HK-2 (cell line): ENCODE data around the gene ID1.
"Not testable (repeated sequence)": the region's sequence is repeated elsewhere in the genome, so short reads cannot be mapped to it uniquely, and the experiment has no call there.

Experiments
- DNase-seq: peaks from one replicate; pipeline ENCODE4 v3.0.0-alpha.2; 2018; ENCODE audit not compliant: unreplicated experiment

ID1 gene

DNA sequence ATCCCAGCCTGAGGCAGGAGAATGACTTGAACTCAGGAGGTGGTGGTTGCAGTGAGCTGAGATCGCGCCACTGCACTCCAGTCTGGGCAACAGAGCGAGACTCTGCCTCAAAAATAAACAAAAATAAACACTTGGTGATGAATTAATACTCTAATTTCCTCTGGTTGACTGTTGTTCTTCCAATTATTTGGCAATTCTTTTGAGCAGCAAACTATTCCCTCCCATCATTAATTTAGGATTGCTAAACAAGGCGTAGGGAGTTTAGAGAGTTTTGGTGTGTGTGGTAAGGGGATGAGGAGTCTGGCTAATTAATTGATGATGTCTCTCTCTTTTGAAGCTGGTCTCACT lies 2.7 kb upstream of the ID1 start:
- no peak for DNase-seq

DNA sequence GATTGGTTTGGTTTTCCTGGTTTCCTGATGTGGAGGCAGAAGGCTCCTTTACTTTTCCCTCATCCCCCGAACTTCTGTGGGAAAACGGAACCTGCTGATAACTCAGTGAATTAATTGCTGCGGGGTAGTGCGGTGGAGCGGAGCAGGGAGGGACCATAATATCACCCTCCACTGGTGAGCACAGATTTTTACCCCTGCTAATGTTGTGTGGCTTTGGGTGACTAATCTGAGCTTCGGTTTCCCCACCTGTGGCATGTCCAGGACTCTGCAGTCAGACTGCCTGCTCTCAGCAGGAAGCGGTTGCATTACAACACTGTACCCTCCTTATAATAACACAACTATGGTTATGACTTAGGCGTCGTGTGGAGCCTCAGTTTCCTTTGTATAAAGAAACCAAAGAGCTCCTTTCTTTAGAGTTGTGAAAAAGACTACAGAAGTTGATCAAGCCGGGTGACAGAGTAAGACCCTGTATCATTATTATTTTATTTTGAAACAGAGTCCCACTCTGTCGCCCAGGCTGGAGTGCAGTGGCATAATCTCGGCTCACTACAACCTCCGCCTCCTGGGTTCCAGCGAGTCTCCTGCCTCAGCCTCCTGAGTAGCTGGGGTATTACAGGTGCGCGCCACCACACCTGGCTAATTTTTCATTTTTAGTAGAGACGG lies 2.2 kb upstream of the ID1 start:
- DNase-seq: peak; percentile 80

DNA sequence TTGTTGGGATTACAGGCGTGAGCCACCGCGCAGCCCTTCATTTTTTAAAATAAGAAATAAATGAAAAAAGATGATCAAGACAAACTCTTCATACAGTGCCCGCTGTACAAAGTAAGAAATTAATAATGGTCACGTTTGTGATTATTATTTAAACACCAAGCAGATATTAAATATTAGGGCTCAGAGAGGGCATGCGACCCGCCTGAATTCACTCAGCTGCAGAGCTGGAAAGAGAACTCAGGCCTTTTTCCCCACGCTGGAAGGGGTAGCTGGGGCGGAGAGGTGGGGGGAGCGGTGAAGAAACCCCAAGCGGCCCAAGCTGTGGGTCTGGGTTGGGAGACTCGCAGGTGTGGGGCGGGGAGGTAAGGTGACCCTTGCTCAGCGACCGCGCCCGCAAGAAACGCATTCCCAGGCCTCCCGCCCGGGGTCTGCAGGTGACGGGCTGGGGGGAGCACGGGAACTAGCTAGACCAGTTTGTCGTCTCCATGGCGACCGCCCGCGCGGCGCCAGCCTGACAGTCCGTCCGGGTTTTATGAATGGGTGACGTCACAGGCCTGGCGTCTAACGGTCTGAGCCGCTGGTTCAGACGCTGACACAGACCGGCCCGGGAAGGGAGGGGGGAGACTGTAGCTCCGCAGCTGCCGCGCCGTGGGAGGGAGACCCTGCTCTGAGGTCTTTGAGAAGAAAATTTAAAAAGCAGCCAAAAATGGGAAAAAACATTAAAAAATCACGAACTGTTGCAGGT lies 1.1 kb upstream of the ID1 start:
- DNase-seq: peak; percentile 99

DNA sequence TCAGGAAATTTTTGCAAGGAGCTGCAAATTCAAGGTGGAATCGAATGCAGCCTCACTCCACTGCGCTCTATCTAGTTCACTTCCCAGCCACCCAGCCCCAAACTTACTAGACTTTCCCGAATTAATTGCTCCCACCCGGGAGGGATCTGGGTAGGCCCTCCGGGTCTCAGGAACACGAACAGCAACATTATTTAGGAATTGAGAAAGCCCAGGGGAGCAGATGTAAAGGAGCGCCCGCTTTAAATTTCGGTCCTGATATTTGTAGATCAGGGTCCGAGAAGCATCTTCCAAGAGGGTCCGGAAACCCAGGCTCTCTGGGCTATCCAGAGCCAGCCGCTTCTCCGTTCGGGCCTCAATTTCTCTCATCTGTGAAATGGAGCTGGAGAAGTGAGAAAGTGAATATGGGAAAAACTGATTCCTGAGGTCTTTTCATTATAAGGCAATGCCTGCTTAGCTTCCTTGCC lies 490 bp upstream of the ID1 start:
- no peak for DNase-seq

DNA sequence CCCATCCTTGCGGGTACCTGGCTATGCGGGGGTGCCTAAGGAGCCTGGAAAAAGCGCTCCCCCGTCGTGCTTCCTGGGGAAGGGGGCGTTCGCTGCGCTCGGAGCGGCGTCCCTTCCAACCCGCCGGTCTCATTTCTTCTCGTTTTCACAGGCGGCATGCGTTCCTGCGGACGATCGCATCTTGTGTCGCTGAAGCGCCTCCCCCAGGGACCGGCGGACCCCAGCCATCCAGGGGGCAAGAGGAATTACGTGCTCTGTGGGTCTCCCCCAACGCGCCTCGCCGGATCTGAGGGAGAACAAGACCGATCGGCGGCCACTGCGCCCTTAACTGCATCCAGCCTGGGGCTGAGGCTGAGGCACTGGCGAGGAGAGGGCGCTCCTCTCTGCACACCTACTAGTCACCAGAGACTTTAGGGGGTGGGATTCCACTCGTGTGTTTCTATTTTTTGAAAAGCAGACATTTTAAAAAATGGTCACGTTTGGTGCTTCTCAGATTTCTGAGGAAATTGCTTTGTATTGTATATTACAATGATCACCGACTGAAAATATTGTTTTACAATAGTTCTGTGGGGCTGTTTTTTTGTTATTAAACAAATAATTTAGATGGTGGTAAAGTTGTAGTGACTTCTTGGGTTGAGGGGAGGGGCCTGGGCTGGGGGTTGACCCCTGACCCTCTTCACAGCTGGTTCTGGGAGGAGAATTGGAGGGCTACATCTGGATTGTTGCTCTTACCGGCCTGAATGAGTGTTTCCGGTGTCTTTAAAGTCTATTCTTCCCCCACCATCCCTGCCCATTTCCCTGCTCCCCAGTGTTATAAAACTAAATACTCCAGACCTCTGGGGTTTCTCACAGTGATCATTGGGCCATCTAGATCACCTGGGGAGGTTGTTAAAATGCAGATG lies 1.1 kb downstream of the ID1 start:
- peak; percentile 57 for DNase-seq

DNA sequence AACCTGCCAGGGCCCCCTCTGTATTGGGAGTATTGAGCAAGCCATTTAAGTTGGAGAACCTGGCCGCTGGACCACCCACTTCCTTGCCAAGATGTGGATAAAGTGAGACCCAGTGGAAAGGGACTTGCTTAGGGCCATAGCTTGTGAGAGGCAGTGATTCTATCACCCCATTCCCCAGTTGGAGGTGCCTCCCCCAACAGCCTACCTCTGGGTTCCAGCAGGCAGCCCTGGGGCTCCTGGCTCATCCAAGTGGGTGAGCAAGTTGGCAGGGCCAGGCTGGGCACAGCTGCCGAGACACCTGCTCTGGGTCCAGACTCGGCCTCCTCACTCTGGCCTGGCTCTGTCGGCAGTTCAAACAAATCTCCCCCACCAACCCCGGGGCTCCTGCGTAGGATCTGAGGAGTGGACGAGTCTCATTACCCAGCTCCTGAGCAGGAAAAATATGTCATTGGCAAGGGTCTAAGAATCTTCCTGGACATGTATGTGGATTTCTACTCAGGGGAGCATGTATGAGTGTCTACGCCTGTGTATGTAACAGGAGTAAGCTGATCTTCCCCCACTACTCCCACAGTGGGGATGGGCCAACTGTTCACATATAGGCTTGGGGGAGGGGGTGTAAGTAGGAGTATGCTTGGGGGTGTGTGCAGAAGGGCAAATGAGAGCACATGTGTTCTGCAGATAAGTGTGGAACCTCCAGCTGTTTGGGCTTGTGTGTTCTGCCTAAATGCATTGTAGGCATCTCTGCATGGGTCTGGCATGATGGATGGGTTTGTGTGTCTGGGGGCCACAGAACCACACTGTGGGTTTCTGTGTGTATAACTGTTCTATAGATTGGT lies 1.9 kb downstream of the ID1 start:
- DNase-seq: peak; percentile 86

DNA sequence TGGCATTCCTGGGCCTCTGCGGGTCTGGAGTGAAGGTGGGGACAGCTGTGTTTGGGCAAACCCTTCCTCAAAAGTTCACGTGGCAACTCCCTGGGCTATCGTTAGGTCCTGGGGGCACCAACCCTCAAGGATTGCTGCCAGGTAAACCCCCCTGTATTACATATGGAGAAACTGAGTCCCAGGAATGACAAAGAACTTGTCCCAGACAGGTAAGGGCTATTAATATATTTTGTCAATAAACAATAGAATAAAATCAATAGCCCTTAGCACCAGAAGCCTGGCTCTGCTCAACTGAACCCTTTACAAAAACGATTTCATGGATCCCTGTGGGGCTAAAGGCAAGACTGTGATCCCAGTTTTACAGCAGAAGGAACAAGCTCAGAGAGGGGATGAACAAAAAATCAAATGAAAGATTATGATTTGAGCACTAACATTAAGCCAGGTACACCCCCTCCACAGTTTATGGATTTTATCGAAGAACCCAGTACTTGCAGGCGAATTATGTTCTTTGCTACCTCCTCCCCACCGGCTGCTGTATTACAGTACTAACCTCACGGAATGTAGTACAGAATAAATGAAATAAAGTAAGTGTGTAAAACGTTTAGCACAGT lies 2.7 kb downstream of the ID1 start:
- peak; percentile 28 for DNase-seq

DNA sequence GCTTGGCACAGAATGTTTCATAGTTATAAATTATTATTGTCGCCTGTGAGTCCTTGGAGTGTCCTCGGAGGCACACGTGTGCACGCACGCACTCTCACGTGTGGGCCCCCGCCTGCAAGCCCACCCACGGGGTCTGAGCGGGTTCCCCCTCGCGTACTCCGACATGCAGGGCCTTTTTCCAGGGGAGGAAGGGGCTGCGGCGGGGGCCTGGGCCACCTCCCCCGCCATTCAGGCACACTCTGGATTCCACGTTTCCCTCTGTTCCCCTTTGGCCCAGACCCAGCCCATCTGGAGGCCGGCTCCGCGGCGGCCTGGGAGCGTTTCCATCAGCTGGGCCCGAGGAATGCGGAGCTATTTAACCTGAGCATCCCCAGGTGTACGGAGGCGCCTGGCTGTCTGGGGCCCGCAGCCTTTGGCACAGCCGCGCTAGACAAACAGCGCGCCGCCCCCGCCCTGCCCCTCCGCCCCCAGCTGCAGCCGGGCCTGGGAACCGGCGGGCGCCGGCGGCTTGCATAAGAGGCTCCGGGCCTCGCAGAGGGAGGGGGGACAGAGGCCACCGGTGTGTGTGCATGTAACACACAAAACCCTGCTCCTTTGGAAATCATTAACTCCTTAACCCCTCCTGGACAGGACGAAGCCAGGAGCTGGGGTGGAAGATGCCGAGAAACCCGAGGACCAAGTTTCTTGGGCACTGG lies 3.3 kb downstream of the ID1 start:
- peak; percentile 96 for DNase-seq

DNA sequence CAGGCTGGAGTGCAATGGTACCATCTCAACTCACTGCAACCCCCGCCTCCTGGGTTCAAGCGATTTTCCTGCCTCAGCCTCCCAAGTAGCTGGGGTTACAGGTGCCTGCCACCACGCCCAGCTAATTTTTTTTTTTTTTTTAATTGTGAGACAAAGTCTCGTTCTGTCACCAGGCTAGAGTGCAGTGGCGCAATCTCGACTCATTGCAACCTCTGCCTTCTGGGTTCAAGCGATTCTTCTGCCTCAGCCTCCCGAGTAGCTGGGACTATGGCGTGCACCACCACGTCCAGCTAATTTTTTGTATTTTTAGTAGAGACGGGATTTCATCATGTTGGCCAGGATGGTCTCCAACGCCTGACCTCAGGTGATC lies 7.2 kb downstream of the ID1 start:
- DNase-seq: not testable (repeated sequence)

DNA sequence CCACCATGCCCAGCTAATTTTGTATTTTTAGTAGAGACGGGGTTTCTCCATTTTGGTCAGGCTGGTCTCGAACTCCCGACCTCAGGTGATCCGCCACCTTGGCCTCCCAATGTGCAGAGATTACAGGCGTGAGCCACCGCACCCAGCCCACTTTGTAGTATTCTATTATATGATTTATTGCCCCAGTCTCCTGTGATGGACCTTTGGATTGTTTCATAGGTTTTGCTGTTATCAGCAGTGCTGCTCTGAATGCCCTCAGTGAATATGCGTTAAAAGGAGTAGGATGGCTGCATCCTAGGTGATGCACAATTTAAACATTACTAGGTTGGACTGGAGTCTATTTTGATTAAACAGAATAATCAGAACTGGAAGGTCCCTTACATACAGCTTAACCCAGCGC lies 10.3 kb downstream of the ID1 start:
- no peak for DNase-seq

DNA sequence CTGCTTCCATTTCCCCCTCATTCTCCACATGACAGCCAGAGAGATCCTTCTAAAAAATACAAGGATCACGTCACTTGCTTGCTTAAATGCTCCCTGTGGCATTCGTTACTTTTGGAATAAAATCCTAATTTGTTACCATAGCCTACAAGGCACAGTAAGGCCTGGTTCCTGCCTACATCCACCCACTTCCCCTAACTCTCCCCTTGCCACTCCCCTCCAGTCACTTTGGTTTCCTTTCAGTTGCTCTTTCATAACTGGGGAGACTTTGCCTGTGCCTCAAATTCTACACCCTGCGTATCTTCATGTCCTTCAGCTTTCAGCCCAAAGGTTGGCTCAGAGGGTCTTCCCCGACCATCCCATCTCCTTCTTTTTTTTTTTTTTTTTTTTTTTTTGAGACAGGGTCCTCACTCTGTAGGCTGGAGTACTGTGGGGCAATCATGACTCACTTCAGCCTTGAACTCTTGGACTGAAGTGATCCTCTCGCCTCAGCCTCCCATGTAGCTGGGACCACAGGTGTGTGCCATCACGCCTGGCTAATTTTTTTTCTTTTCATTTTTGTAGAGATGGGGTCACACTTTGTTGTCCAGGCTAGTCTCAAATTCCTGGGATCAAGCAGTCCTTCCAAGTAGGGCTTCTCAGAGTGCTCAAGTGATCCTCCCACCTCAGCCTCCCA lies 12.5 kb downstream of the ID1 start:
- no peak for DNase-seq

DNA sequence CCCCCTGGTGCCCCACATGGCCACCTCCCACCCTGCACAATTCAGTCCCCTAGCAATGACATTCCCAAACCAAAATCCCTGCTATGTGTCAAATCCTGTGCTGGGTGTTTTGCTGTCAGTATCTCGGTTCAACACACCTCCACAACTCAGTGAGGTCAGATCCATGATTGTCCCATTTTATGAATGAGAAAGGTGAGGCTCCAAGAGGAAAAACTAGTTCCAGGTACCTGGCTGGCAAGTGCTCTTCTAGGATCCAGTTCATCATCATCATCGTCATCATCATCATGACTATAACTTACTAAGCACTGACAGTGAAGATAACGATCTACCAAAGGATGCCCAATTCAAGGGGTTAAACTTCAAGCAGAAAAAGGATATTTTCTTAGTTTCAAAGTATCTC lies 15.2 kb downstream of the ID1 start:
- DNase-seq: no peak

DNA sequence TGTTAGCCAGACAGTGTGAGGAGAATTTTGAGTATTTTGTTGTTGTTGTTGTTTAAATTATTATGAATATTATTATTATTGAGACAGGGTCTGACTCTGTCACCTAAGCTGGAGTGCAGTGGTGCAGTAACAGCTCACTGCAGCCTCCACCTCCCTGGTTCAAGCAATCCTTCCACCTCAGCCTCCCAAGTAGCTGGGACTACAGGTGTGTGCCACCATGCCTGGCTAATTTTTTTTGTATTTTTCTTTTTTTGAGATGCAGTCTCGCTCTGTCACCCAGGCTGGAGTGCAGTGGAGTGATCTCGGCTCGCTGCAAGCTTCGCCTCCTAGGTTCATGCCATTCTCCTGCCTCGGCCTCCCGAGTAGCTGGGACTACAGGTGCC lies 18.0 kb downstream of the ID1 start:
- DNase-seq: not testable (repeated sequence)

DNA sequence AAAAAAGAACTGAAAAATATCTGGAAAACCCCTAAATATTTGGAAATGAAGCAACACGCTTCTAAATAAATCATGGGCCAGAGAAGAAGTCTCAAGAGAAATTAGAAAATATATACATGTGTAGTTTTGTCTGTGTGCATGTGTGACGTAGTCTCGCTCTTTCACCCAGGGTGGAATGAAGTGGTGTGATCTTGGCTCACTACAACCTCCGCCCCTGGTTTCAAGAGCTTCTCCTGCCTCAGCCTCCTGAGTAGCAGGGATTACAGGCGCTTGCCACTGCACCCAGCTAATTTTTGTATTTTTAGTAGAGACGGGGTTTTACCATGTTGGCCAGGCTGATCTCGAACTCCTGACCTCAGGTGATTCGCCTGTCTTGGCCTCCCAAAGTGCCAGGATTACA lies 21.4 kb downstream of the ID1 start:
- not testable (repeated sequence) for DNase-seq

DNA sequence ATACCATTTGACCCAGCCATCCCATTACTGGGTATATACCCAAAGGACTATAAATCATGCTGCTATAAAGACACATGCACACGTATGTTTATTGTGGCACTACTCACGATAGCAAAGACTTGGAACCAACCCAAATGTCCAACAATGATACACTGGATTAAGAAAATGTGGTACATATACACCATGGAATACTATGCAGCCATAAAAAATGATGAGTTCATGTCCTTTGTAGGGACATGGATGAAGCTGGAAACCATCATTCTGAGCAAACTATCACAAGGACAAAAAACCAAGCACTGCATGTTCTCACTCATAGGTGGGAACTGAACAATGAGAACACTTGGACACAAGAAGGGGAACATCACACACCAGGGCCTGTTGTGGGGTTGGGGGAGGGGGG lies 23.0 kb downstream of the ID1 start:
- DNase-seq: not testable (repeated sequence)

DNA sequence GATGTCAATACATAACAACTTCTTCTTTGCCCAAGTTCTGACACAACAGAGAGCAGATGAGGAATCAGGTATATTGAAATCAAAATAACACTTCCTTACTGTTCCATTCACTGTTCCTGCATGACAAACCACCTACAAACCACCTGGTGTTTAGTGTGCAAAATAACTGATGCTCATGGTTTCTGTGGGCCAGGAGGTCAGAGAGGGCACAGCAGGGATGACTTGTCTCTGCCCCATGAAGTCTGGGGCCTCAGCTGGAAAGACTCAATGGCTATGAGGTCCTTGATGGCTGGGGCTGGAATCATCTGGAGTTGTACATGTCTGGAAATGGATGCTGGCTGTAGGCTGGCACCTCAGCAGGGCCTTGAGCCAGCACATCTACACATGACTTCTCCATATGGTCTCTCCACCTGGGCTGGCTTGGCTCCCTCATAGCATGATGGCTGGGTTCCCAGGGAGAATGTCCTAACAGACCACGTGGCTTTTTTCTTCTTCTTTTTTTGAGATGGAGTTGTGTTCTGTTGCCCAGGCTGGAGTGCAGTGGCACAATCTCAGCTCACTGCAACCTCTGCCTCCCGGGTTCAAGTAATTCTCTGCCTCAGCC lies 25.2 kb downstream of the ID1 start:
- DNase-seq: no peak

DNA sequence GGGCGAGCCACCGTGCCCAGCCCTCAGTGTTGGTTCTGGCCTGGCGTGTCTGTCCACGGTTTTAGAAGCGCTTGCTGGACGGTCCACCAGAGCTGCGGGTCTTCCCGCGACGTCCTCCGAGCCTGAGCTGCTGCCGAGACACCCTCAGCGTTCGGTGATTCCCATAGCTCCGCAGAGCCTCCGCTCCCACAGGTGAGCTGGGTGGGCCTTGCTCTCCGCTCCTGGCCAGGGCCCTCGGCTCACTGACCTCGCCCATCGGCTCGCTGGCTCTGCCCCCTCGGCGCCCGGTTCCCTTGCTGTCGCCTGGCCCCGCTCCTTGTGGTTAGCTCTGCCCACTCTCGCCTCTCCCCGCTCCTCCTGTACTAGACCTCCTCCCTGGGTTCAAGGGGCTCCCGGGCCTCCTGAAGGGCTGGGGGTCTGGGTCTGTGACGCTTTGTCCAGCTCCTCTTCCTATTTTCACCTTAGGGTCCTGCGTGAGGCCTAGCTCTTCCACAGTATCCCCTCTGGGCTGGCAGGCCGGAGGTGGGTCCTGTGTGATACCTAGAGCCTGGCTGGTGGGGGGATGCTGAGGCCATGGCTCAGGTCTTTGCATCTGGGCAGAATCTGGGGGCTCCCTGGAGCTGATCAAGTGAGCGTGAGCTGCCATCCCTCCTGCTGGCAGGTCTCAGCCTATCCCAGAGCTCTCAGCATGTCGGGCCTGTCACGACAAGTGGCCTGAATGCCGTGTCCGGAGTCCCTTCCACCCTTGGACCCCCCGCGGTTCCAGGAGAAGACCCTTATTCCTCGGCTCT lies 27.7 kb downstream of the ID1 start:
- DNase-seq: no peak

DNA sequence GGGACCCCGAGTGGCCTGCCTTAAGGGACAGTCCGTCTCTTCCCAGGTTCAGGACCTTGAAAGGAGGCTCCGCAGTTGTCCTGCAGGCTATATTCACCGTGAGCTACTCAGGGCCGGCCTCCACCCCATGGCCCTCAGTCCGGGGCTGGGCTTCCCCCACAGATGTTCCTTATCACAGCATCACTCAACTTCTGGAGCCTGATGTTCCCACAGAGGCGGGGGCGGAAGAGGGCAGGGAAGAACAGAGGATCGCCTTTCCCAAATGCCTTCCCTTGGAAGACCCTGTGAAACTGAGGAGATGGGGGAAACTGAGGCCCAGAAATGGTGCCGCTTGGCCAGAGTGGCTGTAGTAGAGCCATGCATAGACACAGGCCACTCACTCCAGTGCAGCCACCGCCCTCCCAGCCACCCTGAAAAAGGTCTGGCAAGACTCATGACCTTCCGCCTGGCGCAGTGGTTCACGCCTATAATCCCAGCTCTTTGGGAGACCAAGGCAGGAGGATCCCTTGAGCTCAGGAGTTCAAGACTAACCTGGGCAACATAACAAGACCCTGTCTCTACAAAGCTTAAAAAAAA lies 28.3 kb downstream of the ID1 start:
- DNase-seq: no peak

DNA sequence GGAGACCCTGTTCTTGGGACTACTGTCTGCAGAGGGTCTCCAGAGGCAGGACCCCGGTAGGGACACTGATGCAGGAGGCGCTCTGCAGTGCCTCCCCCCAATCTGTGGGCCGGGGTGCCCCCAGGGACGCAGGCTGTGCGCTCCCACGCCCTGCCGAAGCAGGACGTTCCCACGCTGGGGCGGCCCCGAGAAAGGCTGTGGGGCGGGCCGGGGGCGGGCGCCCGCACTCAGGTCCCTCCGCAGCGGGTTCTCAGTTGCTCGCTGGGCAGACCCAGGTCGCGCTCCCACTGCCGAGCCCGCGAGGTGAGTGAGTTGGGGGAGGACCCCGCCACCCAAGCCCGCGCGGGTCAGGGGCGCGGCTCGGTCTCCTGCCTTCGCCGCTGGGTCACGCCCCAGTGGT lies 32.6 kb downstream of the ID1 start, which contains the start of gene COX4I2:
TSS of gene COX4I2 (plus strand) at position 253 of the 400 bp plus-strand sequence. CDS start 1,106 bp downstream, outside the sequence.
- DNase-seq: no peak
